Breast epithelium (tissue), 4 donors: ENCODE measurements around the gene EEPD1. TPM values are rescaled to one million over a fixed set of nuclear protein-coding genes. Genes with fewer than 3 reads are reported as not detected.

Source experiments
- DNase-seq, 2 donors: peaks; one replicate each; pipeline ENCODE4 v3.0.0-alpha.2; 2019; ENCODE audit warnings: low spot score in 2 of 2
- H3K27ac ChIP-seq, 2 donors: fragments of 200-600 bp; sonication (generic) in 1 of 2; one replicate each; pipeline ENCODE4 v1.5.1; 2016 to 2019; ENCODE audit warnings: mild to moderate bottlenecking in 1 of 2
- H3K27me3 ChIP-seq, 2 donors: fragments of 200-600 bp; sonication (generic) in 1 of 2; one replicate each; pipeline versions ENCODE4 v1.5.1 to v1.6.0; 2017 to 2019; ENCODE audit warnings: control low read depth in 1 of 2, mild to moderate bottlenecking in 1 of 2
- H3K36me3 ChIP-seq: fragments of 200-600 bp; one replicate; pipeline ENCODE4 v1.5.1; 2019
- H3K4me1 ChIP-seq, 2 donors: fragments of 200-600 bp; sonication (generic); one replicate each; pipeline ENCODE4 v1.5.1; 2016 to 2019; ENCODE audit warnings: control low read depth in 1 of 2
- H3K4me3 ChIP-seq, 3 donors: fragments of 200-600 bp; sonication (generic); 1 replicate in 2 of 3; 2 replicates in 1 of 3; pipeline ENCODE4 v1.5.1; 2016 to 2019; ENCODE audit warnings: mild to moderate bottlenecking in 3 of 3, moderate library complexity in 2 of 3
- H3K9me3 ChIP-seq, 2 donors: fragments of 200-600 bp; sonication (generic) in 1 of 2; one replicate each; pipeline ENCODE4 v1.5.1; 2016 to 2019; ENCODE audit warnings: control low read depth in 1 of 2
- CTCF ChIP-seq, 3 donors: fragments of 450-650 bp; IDR thresholded peaks; one replicate each; pipeline ENCODE4 v1.5.1; 2016 to 2017; ENCODE audit warnings: antibody characterized with exemption in 3 of 3, mild to moderate bottlenecking in 3 of 3, moderate library complexity in 3 of 3
- POLR2A ChIP-seq: fragments of 450-650 bp; IDR thresholded peaks from one replicate; pipeline ENCODE4 v1.6.1; 2016; ENCODE audit warnings: antibody characterized with exemption, mild to moderate bottlenecking, moderate library complexity
- POLR2AphosphoS5 ChIP-seq, 3 donors: sonication (generic); formaldehyde crosslinking; IDR thresholded peaks; one replicate each; pipeline ENCODE4 v1.6.1; 2017; ENCODE audit warnings: antibody characterized with exemption in 3 of 3
- intact Hi-C: fragments of 100-400 bp; cut with DNase I; formaldehyde crosslinking; loops from one replicate; pipeline ENCODE4 v1.15.1; 2023; ENCODE audit warnings: low total_unique reads
- total RNA-seq, 3 donors: library from RNA; depleted of rRNA; stranded (reverse); fragments of >200 nt; gene quantifications; one replicate each; pipeline ENCODE4 v1.1.0, GENCODE V29; 2016

The EEPD1 gene
- total RNA-seq, 3 donors from 2014 or later: 6.4 to 32.5 (median 10.5) TPM

GRCh38 chr7:36296284-36296683 lies 143.2 kb downstream of the EEPD1 start:
- Histone ChIP-seq H3K27me3 (no peaks in the 10 kb centered on the region), H3K9me3 (no peaks in the 10 kb centered on the region), H3K4me3 (no peak overlapping the region), H3K36me3 (no peaks in the 10 kb centered on the region), H3K4me1 (no peaks in the 10 kb centered on the region), H3K27ac (no peak overlapping the region)
- TF ChIP-seq CTCF (IDR thresholded peaks at IDR 0.05) (no peak), POLR2AphosphoS5 (IDR thresholded peaks at IDR 0.05) (no peak), POLR2A (no peak)
- intact Hi-C loops: no loop called here
- DNase-seq: no peak

GRCh38 chr7:36297364-36298009 lies 144.4 kb downstream of the EEPD1 start:
- no peak overlapping the region for H3K27ac ChIP-seq
- DNase-seq: no peak
- no peaks in the 10 kb centered on the region for H3K9me3 ChIP-seq
- intact Hi-C loops: no loop called here
- no peaks in the 10 kb centered on the region for H3K4me1 ChIP-seq
- H3K36me3 ChIP-seq: no peaks in the 10 kb centered on the region
- no peaks in the 10 kb centered on the region for H3K27me3 ChIP-seq
- no peak overlapping the region for H3K4me3 ChIP-seq
- TF ChIP-seq POLR2AphosphoS5 (IDR thresholded peaks at IDR 0.05) (no peak), CTCF (IDR thresholded peaks at IDR 0.05) (no peak), POLR2A (no peak)

GRCh38 chr7:36298106-36298505 lies 145.1 kb downstream of the EEPD1 start:
- H3K9me3 ChIP-seq: no peaks in the 10 kb centered on the region
- no peak overlapping the region for H3K27ac ChIP-seq
- no peaks in the 10 kb centered on the region for H3K27me3 ChIP-seq
- H3K4me3 ChIP-seq: no peak overlapping the region
- H3K36me3 ChIP-seq: no peaks in the 10 kb centered on the region
- H3K4me1 ChIP-seq: no peaks in the 10 kb centered on the region
- intact Hi-C loops: no loop called here
- no peak for DNase-seq
- TF ChIP-seq CTCF (IDR thresholded peaks at IDR 0.05): no peak
- TF ChIP-seq POLR2A: no peak
- TF ChIP-seq POLR2AphosphoS5 (IDR thresholded peaks at IDR 0.05): no peak

- TF ChIP-seq POLR2AphosphoS5 (IDR thresholded peaks at IDR 0.05) (no peak), CTCF (IDR thresholded peaks at IDR 0.05) (no peak), POLR2A (no peak)
- intact Hi-C loops: no loop called here
- no peak for DNase-seq
- H3K9me3 ChIP-seq: no peaks in the 10 kb centered on the region
- H3K27me3 ChIP-seq: no peaks in the 10 kb centered on the region
- no peaks in the 10 kb centered on the region for H3K36me3 ChIP-seq
- H3K4me1 ChIP-seq: peaks cover 2 to 12% of the 10 kb centered on the region in 2 donors
- no peak overlapping the region for H3K4me3 ChIP-seq
- H3K27ac ChIP-seq: no peak overlapping the region
These were observed 146.2 kb downstream of the EEPD1 start for GRCh38 chr7:36299223-36299774.

- no peak for TF ChIP-seq POLR2A
- no peak for TF ChIP-seq CTCF (IDR thresholded peaks at IDR 0.05)
- no peak overlapping the region for H3K27ac ChIP-seq
- H3K27me3 ChIP-seq: no peaks in the 10 kb centered on the region
- H3K4me1 ChIP-seq: peaks cover 2 to 13% of the 10 kb centered on the region in 2 donors
- intact Hi-C loops: no loop called here
- H3K36me3 ChIP-seq: no peaks in the 10 kb centered on the region
- DNase-seq: no peak
- no peak overlapping the region for H3K4me3 ChIP-seq
- no peaks in the 10 kb centered on the region for H3K9me3 ChIP-seq
These were observed 146.8 kb downstream of the EEPD1 start for GRCh38 chr7:36299823-36300341.
